ENCODE measurements around the gene POLA1.

The POLA1 gene

DNA sequence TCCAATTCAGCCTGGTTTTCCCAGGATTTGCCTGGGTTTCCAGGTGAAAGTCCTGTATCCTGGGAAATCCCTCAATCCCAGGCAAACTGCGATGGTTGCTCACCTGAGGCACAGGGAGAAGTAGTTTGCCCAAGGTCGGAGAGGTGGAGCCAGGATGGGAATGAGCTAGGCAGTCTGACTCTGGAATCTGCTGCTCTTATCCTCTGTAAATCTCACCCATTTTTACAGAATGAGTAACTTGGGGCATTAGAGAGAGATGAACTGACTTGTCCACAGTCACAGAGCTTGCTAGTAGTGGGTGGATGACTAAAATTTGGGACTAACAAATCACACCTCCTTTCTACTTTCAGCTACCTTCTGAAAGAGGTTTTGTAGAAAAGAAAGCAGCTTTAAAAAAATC is 331.9 kb downstream of the POLA1 start:
- no peak for TF ChIP-seq CTCF (IDR thresholded peaks at IDR 0.05; ENCODE audit: low read depth, low read length, missing control alignments)
- in situ Hi-C loops (cut with HindIII; ENCODE audit: low sequenced_read_pairs), result no loop called here
- DNase-seq (ENCODE audit: low read depth), result no peak
- no peak overlapping the region for H3K4me3 ChIP-seq (ENCODE audit: low read depth, low read length)

- in situ Hi-C loops (cut with HindIII; ENCODE audit: low sequenced_read_pairs), result no loop called here
- TF ChIP-seq CTCF (IDR thresholded peaks at IDR 0.05; ENCODE audit: low read depth, low read length, missing control alignments), result no peak
- no peak for DNase-seq (ENCODE audit: low read depth)
- no peak overlapping the region for H3K4me3 ChIP-seq (ENCODE audit: low read depth, low read length)
Measured at GRCh38 chrX:25026576-25026975, 332.9 kb downstream of the POLA1 start.

- H3K4me3 ChIP-seq (ENCODE audit: low read depth, low read length), result no peak overlapping the region
- no peak for TF ChIP-seq CTCF (IDR thresholded peaks at IDR 0.05; ENCODE audit: low read depth, low read length, missing control alignments)
- in situ Hi-C loops (cut with HindIII; ENCODE audit: low sequenced_read_pairs), result no loop called here
- peak; percentile 23 for DNase-seq (ENCODE audit: low read depth)
Measured at GRCh38 chrX:25028726-25029125, 335.0 kb downstream of the POLA1 start.

DNA sequence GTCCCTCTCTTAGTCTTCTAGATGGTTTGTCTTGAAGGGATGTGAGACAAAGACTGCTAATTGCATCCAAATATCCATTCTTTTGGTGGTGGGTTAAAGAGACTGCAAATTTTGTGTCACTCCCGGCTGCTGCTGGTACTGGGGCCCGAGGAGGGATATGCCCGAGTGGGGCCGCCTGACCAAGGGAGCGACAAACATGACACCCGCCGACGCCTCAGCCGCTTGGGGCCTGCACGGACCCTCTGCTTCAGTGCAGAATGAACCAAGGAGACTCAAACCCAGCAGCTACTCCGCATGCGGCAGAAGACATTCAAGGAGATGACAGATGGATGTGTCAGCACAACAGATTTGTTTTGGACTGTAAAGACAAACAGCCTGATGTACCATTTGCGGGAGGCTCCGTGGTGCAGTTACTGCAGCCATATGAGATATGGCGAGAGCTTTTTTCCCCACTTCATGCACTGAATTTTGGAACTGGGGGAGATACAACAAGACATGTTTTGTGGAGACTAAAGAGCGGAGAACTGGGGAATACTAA is 335.6 kb downstream of the POLA1 start:
- DNase-seq (ENCODE audit: low read depth), result no peak
- H3K4me3 ChIP-seq (ENCODE audit: low read depth, low read length), result no peak overlapping the region
- in situ Hi-C loops (cut with HindIII; ENCODE audit: low sequenced_read_pairs), result no loop called here
- no peak for TF ChIP-seq CTCF (IDR thresholded peaks at IDR 0.05; ENCODE audit: low read depth, low read length, missing control alignments)

DNA sequence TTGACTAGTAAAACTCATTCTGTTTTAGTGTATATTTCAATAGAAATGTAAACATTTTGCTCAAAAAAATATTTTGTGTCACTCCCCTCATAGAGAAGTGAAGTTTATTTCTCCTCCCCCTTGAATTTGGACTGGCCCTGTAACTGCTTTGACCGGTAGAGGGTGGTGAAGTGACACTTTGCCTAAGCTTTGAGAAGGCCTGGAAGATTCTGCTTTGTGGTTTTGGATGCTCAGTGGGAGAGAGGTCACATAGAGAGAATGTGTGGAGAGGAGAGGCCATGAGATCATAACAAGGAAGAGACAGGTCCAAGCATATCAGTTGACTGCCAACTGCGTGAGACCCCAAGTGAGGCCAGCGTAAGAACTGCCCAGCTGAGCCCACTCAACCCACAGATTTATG is 341.2 kb downstream of the POLA1 start:
- peak; percentile 42 for TF ChIP-seq CTCF (IDR thresholded peaks at IDR 0.05; ENCODE audit: low read depth, low read length, missing control alignments)
- no peak for DNase-seq (ENCODE audit: low read depth)
- no peak overlapping the region for H3K4me3 ChIP-seq (ENCODE audit: low read depth, low read length)
- in situ Hi-C loops (cut with HindIII; ENCODE audit: low sequenced_read_pairs), result no loop called here

GRCh38 chrX:25039036-25039435 is 345.3 kb downstream of the POLA1 start:
- in situ Hi-C loops (cut with HindIII; ENCODE audit: low sequenced_read_pairs), result no loop called here
- no peak for TF ChIP-seq CTCF (IDR thresholded peaks at IDR 0.05; ENCODE audit: low read depth, low read length, missing control alignments)
- H3K4me3 ChIP-seq (ENCODE audit: low read depth, low read length), result no peak overlapping the region
- DNase-seq (ENCODE audit: low read depth), result no peak

DNA sequence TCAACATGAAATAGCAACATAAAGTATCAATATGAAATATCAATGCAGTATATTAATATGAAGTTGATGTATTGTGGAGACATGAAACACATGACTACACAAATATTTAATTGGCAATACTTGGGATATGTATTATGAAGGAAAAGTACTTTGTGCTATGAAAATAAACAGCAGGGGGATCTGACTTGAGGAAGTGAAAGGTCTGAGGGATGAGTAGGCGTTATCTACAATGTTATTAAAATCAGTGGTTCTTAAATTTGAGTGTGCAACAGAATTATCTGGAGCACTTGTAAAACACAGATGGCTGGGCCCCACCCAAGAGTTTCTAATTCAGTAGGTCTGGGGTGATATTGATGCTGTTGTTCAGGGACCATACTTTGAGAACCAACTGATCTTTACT is 349.5 kb downstream of the POLA1 start:
- DNase-seq (ENCODE audit: low read depth), result no peak
- in situ Hi-C loops (cut with HindIII; ENCODE audit: low sequenced_read_pairs), result no loop called here
- H3K4me3 ChIP-seq (ENCODE audit: low read depth, low read length), result no peak overlapping the region
- TF ChIP-seq CTCF (IDR thresholded peaks at IDR 0.05; ENCODE audit: low read depth, low read length, missing control alignments), result no peak

All from astrocyte of the cerebellum (primary cell).